HepG2 (cell line): ENCODE results near the gene GRIA3. TPM values are rescaled to one million over a fixed set of nuclear protein-coding genes. Genes with fewer than 3 reads are reported as not detected.

Source experiments
- ATAC-seq: fragments of 200-7000 bp; cut with Tn5 transposase; 3 replicates; pipeline ENCODE4 v1.9.1; 2020; ENCODE audit warnings: mild to moderate bottlenecking, moderate library complexity
- BruUV-seq: library from RNA; stranded (reverse); fragments of 400-500 nt; replicated peaks from 2 replicates; lab custom pipeline; 2021; lab: Mats Ljungman, UMichigan
- CTCF ChIA-PET: fragments of 300-600 bp; formaldehyde crosslinking; extraction: SDS; loops from one replicate; lab custom pipeline; 2021; ENCODE audit warnings: low total read pairs, inconsistent platforms, low intra/inter-chr PET ratio; lab: Yijun Ruan, JAX
- POLR2A ChIA-PET: fragments of 350-600 bp; sonication (Branson Sonifier 250); formaldehyde crosslinking; loops from one replicate; lab custom pipeline; 2020; ENCODE audit warnings: antibody characterized with exemption, inconsistent platforms; lab: Yijun Ruan, JAX
- DNase-seq: peaks from one replicate; pipeline ENCODE4 v3.0.0-alpha.2; 2015; ENCODE audit warnings: low spot score
- FAIRE-seq: peaks from 3 replicates; lab custom pipeline; 2011; peaks lifted over from hg19 to GRCh38; lab: Jason Lieb, UNC
- H2AFZ ChIP-seq: one replicate; pipeline ENCODE4 v1.6.1; 2011; ENCODE audit warnings: low read length, inconsistent platforms
- H3K27ac ChIP-seq: fragments of 300-600 bp; 3 replicates; pipeline ENCODE4 v1.8.0; 2011; ENCODE audit warnings: mixed run types, mild to moderate bottlenecking, mixed read lengths, low read length, inconsistent platforms; ENCODE audit not compliant: insufficient read depth; ENCODE audit errors: extremely low read length
- H3K27me3 ChIP-seq, 2 experiments: fragments of 200-600 bp in 1 of 2; 2 replicates in 1 of 2; 3 replicates in 1 of 2; pipeline versions ENCODE4 v1.6.0 to v1.8.0; 2011; ENCODE audit warnings: low read length in 2 of 2, mild to moderate bottlenecking in 2 of 2, moderate library complexity in 2 of 2, inconsistent platforms in 1 of 2; ENCODE audit not compliant: insufficient read depth in 2 of 2, control insufficient read depth in 1 of 2
- H3K36me3 ChIP-seq, 2 experiments: fragments of 200-600 bp in 1 of 2; replicated peaks in 1 of 2; 2 replicates in 1 of 2; 3 replicates in 1 of 2; pipeline versions ENCODE4 v1.5.1 to v1.8.0; 2011; ENCODE audit warnings: low read length in 2 of 2, inconsistent platforms in 1 of 2; ENCODE audit not compliant: insufficient read depth in 2 of 2, control insufficient read depth in 1 of 2
- H3K4me1 ChIP-seq: 2 replicates; pipeline ENCODE4 v1.5.1; 2012; ENCODE audit warnings: low read length, inconsistent platforms; ENCODE audit not compliant: insufficient read depth
- H3K4me2 ChIP-seq: 2 replicates; pipeline ENCODE4 v1.6.0; 2011; ENCODE audit warnings: low read depth, low read length, inconsistent platforms
- H3K4me3 ChIP-seq, 3 experiments: fragments of 200-600 bp in 1 of 3; sonication (generic), shearing (Covaris generic) in 1 of 3; replicated peaks in 1 of 3; 2 replicates each; pipeline ENCODE4 v1.5.1; 2011 to 2016; ENCODE audit warnings: low read length in 3 of 3, inconsistent platforms in 2 of 3, low read depth in 2 of 3, mild to moderate bottlenecking in 2 of 3, control low read depth in 1 of 3, mixed read lengths in 1 of 3; ENCODE audit not compliant: insufficient read depth in 1 of 3
- H3K79me2 ChIP-seq: one replicate; pipeline ENCODE4 v1.6.1; 2011; ENCODE audit warnings: low read length, inconsistent platforms; ENCODE audit not compliant: insufficient read depth
- H3K9ac ChIP-seq: 2 replicates; pipeline ENCODE4 v1.6.0; 2011; ENCODE audit warnings: mild to moderate bottlenecking, low read depth, low read length, inconsistent platforms; ENCODE audit not compliant: insufficient read depth
- H3K9me3 ChIP-seq: 2 replicates; pipeline ENCODE4 v1.5.1; 2012; ENCODE audit warnings: mild to moderate bottlenecking, low read length
- H4K20me1 ChIP-seq: 2 replicates; pipeline ENCODE4 v1.6.0; 2011; ENCODE audit warnings: inconsistent platforms, mild to moderate bottlenecking, low read length, moderate library complexity; ENCODE audit not compliant: insufficient read depth
- AGO2 ChIP-seq: fragments of 200-400 bp; formaldehyde crosslinking; optimal IDR thresholded peaks from 2 replicates; pipeline ENCODE3; 2017; ENCODE audit warnings: mild to moderate bottlenecking, low read depth, low read length, moderate library complexity
- GATAD1 ChIP-seq: IDR thresholded peaks from 2 replicates; pipeline ENCODE4 v1.6.1; 2016; ENCODE audit warnings: missing genetic modification reagents, missing compliant biosample characterization
- KMT2B ChIP-seq: IDR thresholded peaks from 2 replicates; pipeline ENCODE4 v1.6.1; 2016; ENCODE audit warnings: missing genetic modification reagents, missing compliant biosample characterization
- PAF1 ChIP-seq: IDR thresholded peaks from 2 replicates; pipeline ENCODE4 v1.6.1; 2016; ENCODE audit warnings: missing genetic modification reagents, missing compliant biosample characterization
- PLRG1 ChIP-seq: fragments of 450-650 bp; conservative IDR thresholded peaks from 2 replicates; pipeline ENCODE4 v1.6.1; 2016
- TSC22D2 ChIP-seq: sonication (generic); formaldehyde crosslinking; IDR thresholded peaks from 2 replicates; pipeline ENCODE4 v1.5.1; 2020; ENCODE audit warnings: missing genetic modification reagents, mild to moderate bottlenecking, borderline replicate concordance
- ZFP37 ChIP-seq: sonication (generic); formaldehyde crosslinking; IDR thresholded peaks from 2 replicates; pipeline ENCODE4 v1.4.0; 2020; ENCODE audit warnings: missing genetic modification reagents, borderline replicate concordance
- ZNF230 ChIP-seq: sonication (generic); formaldehyde crosslinking; IDR thresholded peaks from 2 replicates; pipeline ENCODE4 v1.4.0; 2020; ENCODE audit warnings: mild to moderate bottlenecking, missing genetic modification reagents
- ZSCAN20 ChIP-seq: sonication (generic); formaldehyde crosslinking; IDR thresholded peaks from 2 replicates; pipeline ENCODE4 v1.4.0; 2020; ENCODE audit warnings: missing genetic modification reagents, mild to moderate bottlenecking, borderline replicate concordance
- WGBS: methylation state at CpG from one replicate; pipeline ENCODE4 v1.1.6; 2017; ENCODE audit warnings: low lambda C conversion rate; 5-methylcytosine and 5-hydroxymethylcytosine counted together
- in situ Hi-C: cut with HindIII; loops from 2 replicates; pipeline ENCODE4 v1.10.0; 2017; ENCODE audit warnings: low pct_unique_long_range_greater_than_20kb; ENCODE audit not compliant: extremely low pct_ligation_motif_present
- intact Hi-C: fragments of 100-400 bp; cut with micrococcal nuclease; formaldehyde crosslinking; loops from one replicate; pipeline ENCODE4 v1.10.0; 2022; ENCODE audit not compliant: unreplicated experiment
- polyA plus RNA-seq, 8 experiments: library from polyadenylated mRNA; depleted of rRNA in 3 of 8; stranded (reverse) in 7 of 8; unstranded in 1 of 8; fragments of >200 nt; fragmentation: Illumina TruSeq in 4 of 8; extraction: Trizol in 4 of 8; gene quantifications; 2 replicates each; pipeline versions ENCODE4 v1.2.1 to v1.2.3, GENCODE V29; 2011 to 2016; ENCODE audit warnings: low read depth in 4 of 8, missing spikeins in 1 of 8, mixed read lengths in 1 of 8; ENCODE audit not compliant: insufficient read depth in 1 of 8
- total RNA-seq, 5 experiments: library from RNA; depleted of rRNA; stranded (reverse); fragments of >200 nt; fragmentation: Illumina TruSeq; extraction: Trizol; gene quantifications; 2 replicates each; pipeline ENCODE4 v1.2.3, GENCODE V29; 2016; ENCODE audit warnings: low read depth in 1 of 5
- TF ChIP-seq, protein P1 (sequence below): IDR thresholded peaks from 2 replicates; pipeline ENCODE4 v1.6.1; 2016; ENCODE audit warnings: control low read depth
- TF ChIP-seq, protein P2 (sequence below): sonication (generic); formaldehyde crosslinking; IDR thresholded peaks from 2 replicates; pipeline ENCODE4 v1.5.0; 2020; ENCODE audit warnings: missing genetic modification reagents
- TF ChIP-seq, protein P3 (sequence below): sonication (generic); formaldehyde crosslinking; IDR thresholded peaks from 2 replicates; pipeline ENCODE4 v1.5.0; 2020; ENCODE audit warnings: missing genetic modification reagents
- TF ChIP-seq, protein P4 (sequence below): sonication (generic); formaldehyde crosslinking; conservative IDR thresholded peaks from 2 replicates; pipeline ENCODE4 v1.8.0; 2022; ENCODE audit warnings: missing genetic modification reagents

Gene GRIA3
- total and polyA plus RNA-seq, 2 of the 13 experiments (the other 11 are each of a cell fraction or from before 2014, with no cell fraction given), result not detected

DNA sequence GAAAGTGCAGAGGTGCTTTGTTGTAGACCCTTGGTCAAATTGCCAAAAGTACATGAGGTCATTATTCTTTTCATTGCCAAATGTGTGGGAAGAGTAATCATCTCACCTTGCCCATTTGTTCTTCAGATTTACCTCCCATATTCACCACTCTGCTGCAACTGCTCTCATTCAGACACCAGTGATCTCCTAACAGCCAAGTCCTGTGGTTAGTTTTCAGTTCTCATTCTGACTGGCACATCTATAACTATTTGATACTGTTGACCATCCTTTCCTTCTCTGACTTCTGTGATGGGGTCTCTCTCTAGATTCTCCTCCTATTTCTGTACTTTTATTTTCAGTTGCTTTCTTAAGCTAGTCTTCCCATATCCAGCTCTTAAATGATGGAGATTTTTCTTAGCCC, 39.8 kb downstream of the GRIA3 start (continued):
- TF ChIP-seq, protein P1, sequence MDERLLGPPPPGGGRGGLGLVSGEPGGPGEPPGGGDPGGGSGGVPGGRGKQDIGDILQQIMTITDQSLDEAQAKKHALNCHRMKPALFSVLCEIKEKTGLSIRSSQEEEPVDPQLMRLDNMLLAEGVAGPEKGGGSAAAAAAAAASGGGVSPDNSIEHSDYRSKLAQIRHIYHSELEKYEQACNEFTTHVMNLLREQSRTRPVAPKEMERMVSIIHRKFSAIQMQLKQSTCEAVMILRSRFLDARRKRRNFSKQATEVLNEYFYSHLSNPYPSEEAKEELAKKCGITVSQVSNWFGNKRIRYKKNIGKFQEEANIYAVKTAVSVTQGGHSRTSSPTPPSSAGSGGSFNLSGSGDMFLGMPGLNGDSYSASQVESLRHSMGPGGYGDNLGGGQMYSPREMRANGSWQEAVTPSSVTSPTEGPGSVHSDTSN, result no peak

DNA sequence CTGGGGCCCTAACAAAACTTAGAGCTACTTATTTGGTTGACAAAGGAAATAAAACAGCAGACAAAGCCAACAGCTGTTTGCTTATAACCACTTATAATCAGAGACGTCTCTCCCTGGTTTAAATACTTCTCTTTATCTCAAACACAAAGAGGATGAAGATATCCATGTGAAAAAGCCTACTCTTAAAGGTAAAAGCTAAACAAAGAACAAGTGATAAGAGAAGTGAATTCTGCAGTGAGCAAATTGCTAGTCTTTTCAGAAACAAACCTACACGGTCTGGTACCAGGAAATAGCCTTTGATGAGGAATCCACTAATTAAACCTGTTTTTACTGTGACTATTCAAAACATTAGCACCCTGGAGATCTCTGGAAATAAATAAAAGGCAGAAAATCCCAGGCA, 46.7 kb downstream of the GRIA3 start:
- intact Hi-C loops, result no loop called here
- in situ Hi-C loops, result no loop called here
- no peak for ATAC-seq

More for the DNA sequence above, 46.7 kb downstream of the GRIA3 start:
- TF ChIP-seq TSC22D2 (CRISPR knock-in tag) (no peak), ZSCAN20 (CRISPR knock-in tag) (no peak), ZFP37 (no peak), ZNF230 (CRISPR knock-in tag) (no peak), AGO2 (no peak), KMT2B (CRISPR knock-in tag) (no peak), PLRG1 (no peak), GATAD1 (no peak), PAF1 (CRISPR knock-in tag) (no peak)
- TF ChIP-seq, protein P2, sequence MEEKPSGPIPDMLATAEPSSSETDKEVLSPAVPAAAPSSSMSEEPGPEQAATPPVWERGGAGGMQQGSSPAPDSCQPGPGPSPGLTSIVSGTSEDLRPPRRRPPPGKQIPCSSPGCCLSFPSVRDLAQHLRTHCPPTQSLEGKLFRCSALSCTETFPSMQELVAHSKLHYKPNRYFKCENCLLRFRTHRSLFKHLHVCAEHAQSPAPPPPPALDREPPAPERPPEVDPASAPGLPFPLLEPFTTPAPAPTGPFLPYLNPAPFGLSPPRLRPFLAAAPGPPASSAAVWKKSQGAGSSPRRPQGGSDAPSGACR (CRISPR knock-in tag), result no peak
- TF ChIP-seq, protein P3, sequence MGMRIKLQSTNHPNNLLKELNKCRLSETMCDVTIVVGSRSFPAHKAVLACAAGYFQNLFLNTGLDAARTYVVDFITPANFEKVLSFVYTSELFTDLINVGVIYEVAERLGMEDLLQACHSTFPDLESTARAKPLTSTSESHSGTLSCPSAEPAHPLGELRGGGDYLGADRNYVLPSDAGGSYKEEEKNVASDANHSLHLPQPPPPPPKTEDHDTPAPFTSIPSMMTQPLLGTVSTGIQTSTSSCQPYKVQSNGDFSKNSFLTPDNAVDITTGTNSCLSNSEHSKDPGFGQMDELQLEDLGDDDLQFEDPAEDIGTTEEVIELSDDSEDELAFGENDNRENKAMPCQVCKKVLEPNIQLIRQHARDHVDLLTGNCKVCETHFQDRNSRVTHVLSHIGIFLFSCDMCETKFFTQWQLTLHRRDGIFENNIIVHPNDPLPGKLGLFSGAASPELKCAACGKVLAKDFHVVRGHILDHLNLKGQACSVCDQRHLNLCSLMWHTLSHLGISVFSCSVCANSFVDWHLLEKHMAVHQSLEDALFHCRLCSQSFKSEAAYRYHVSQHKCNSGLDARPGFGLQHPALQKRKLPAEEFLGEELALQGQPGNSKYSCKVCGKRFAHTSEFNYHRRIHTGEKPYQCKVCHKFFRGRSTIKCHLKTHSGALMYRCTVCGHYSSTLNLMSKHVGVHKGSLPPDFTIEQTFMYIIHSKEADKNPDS (CRISPR knock-in tag), result no peak
- TF ChIP-seq, protein P4, sequence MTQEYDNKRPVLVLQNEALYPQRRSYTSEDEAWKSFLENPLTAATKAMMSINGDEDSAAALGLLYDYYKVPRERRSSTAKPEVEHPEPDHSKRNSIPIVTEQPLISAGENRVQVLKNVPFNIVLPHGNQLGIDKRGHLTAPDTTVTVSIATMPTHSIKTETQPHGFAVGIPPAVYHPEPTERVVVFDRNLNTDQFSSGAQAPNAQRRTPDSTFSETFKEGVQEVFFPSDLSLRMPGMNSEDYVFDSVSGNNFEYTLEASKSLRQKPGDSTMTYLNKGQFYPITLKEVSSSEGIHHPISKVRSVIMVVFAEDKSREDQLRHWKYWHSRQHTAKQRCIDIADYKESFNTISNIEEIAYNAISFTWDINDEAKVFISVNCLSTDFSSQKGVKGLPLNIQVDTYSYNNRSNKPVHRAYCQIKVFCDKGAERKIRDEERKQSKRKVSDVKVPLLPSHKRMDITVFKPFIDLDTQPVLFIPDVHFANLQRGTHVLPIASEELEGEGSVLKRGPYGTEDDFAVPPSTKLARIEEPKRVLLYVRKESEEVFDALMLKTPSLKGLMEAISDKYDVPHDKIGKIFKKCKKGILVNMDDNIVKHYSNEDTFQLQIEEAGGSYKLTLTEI (CRISPR knock-in tag), result no peak
- H2AFZ ChIP-seq, result no peak overlapping the region
- DNase-seq, result no peak
- no peak overlapping the region for H3K4me2 ChIP-seq
- BruUV-seq, result no TSS peak
- H3K4me1 ChIP-seq, result no peaks in the 10 kb centered on the region
- 4% methylated on average over 2 of the region's 2 CpGs for WGBS
- POLR2A ChIA-PET, result no interaction called here
- no peak overlapping the region for H3K4me3 ChIP-seq
- no peak for FAIRE-seq
- H3K27ac ChIP-seq, result no peak overlapping the region
- CTCF ChIA-PET, result no interaction called here
- no peaks in the 10 kb centered on the region for H3K27me3 ChIP-seq
- no peaks in the 10 kb centered on the region for H3K36me3 ChIP-seq
- no peaks in the 10 kb centered on the region for H3K79me2 ChIP-seq
- no peak overlapping the region for H3K9ac ChIP-seq
- H4K20me1 ChIP-seq, result no peaks in the 10 kb centered on the region
- no peaks in the 10 kb centered on the region for H3K9me3 ChIP-seq
